RWPE1 (cell line): Measurements from ENCODE around the gene IFT81.

Source experiments
- CTCF ChIA-PET: fragments of 350-600 bp; sonication (Branson Sonifier 250); formaldehyde crosslinking; extraction: SDS; loops from one replicate; lab custom pipeline; 2021; lab: Yijun Ruan, JAX
- POLR2A ChIA-PET: fragments of 400-600 bp; formaldehyde crosslinking; extraction: SDS; loops from one replicate; lab custom pipeline; 2020; ENCODE audit warnings: antibody characterized with exemption; ENCODE audit not compliant: low non-redundant PET; lab: Yijun Ruan, JAX
- DNase-seq: peaks from one replicate; pipeline ENCODE4 v3.0.0; 2012; ENCODE audit warnings: low spot score
- H3K27ac ChIP-seq: fragments of 450-650 bp; 2 replicates; pipeline ENCODE4 v1.5.1; 2017
- TF ChIP-seq, protein P1 (sequence below): fragments of 450-650 bp; conservative IDR thresholded peaks from 2 replicates; pipeline ENCODE4 v1.5.1; 2017; ENCODE audit warnings: low read depth, mild to moderate bottlenecking

IFT81 gene

DNA sequence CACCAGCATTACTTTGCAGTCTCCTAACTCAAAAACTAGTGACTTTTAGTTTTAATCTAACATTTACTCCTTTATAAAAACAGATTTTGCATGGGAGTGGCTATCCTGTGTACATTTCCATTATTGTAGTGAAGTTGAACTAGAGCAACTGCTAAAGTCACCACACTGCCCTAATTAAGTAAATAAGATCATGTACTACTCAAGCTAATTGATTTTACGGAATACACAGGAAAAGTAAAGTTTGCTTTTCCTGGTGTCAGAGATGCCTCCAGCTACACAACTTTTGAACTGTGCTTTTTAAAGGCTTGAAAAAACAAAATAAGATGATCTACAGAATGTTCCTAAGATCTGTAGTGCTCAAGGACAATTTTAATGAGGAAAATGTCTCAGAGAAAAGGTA is 106.5 kb downstream of the IFT81 start:
- CTCF ChIA-PET = interaction anchor here (0.6 to 1.0 kb wide), 3 partner anchors 11 to 360 kb away, joined by 3 to 4 read pairs (median 4); no protein-coding TSS in a partner anchor
- POLR2A ChIA-PET = no interaction called here
- TF ChIP-seq, protein P1, sequence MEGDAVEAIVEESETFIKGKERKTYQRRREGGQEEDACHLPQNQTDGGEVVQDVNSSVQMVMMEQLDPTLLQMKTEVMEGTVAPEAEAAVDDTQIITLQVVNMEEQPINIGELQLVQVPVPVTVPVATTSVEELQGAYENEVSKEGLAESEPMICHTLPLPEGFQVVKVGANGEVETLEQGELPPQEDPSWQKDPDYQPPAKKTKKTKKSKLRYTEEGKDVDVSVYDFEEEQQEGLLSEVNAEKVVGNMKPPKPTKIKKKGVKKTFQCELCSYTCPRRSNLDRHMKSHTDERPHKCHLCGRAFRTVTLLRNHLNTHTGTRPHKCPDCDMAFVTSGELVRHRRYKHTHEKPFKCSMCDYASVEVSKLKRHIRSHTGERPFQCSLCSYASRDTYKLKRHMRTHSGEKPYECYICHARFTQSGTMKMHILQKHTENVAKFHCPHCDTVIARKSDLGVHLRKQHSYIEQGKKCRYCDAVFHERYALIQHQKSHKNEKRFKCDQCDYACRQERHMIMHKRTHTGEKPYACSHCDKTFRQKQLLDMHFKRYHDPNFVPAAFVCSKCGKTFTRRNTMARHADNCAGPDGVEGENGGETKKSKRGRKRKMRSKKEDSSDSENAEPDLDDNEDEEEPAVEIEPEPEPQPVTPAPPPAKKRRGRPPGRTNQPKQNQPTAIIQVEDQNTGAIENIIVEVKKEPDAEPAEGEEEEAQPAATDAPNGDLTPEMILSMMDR = no peak
- H3K27ac ChIP-seq = no peak overlapping the region
- no peak for DNase-seq

DNA sequence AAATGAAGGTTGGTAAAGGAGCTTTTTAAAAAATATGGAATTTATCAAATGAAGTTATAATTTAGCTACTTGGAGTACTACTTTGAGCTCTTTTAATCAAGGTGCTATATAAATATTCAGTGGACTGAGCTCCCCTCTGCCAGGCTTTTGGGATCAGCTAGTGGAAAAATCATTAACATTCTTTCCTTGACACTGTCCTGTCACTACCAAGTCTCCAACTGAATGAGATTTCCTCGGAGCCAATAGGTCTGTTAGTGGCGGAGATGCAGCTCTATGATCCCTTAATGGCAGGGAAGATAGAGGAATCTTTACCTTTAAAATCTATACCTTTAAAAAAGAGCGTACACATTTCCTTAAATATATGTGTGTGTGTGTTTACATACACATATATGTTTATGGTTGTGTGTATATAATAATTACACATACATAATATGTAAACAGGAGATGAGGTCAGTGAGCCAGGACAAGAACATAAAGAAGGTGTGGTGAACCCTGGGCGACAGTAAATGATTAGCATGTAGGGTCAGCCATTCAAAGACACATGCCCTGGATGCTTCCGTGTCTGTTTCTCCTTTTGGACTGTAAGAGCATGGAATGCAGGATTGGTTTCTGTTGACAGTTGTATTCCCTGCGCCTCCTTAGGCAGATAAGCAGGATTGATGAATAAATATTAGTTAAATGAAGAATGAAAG is 109.2 kb downstream of the IFT81 start:
- DNase-seq = no peak
- ChIA-PET CTCF (interaction anchor here (0.6 kb wide), 1 partner anchor 25 kb away, joined by 3 read pairs; no protein-coding TSS in a partner anchor), POLR2A (interaction anchor here (0.8 kb wide), 1 partner anchor 64 kb away, joined by 6 read pairs; no protein-coding TSS in a partner anchor)
- TF ChIP-seq, protein P1 = no peak
- no peak overlapping the region for H3K27ac ChIP-seq

DNA sequence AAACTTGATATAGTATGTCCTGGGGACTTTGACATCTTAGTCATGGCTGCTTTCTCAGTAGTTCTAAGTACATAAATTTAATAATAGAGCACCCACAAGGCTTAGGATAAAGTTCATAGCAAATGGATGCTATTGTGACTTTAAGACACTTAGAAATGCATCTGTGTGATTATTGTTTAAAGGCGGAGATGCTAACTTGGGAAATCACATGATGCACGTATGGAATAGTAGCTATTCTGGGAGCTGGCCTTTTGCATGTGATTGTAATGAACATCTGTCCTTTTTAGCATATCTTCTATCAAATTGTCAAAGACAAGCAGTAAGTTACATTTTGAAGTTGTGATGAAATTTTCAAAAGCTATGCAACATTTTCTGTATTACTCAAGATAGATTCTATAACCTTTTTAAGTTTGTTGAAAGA is 110.2 kb downstream of the IFT81 start:
- POLR2A ChIA-PET = no interaction called here
- TF ChIP-seq, protein P1 = no peak
- CTCF ChIA-PET = no interaction called here
- H3K27ac ChIP-seq = no peak overlapping the region
- no peak for DNase-seq

DNA sequence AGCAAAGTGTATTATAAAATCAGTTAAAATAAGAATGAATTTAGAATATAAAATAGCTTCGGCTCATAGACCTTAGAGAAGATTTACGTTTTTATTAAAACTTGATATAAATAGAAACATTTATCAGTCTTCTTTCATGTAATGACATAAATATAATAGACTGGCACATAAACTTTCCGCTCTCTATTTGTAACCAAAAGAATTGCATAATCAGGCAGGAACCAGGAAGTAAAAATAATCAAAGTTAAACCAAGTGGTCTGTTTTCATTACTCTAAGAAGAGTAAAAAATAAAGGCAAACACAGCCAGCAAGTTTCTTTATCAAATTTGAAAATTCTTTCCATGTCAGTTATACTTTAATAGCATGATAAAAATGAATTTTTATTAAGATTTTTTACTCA is 110.6 kb downstream of the IFT81 start:
- POLR2A ChIA-PET = no interaction called here
- H3K27ac ChIP-seq = no peak overlapping the region

DNA sequence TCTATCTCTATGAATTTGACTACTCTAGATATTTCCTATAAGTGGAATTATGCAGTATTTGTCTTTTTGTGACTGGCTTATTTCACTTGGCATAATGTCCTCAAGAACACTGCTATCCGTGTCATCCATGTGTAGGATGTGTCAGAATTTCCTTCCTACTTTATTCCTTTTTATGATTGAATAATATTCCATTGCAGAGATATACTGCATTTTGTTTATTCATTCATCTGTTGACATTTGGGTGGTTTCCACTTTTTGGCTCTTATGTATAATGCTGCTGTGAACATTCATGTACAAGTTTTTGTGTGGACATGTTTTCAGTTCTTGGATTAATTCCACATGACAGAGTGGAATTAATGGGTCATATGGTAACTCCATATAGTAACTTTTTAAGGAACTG is 111.2 kb downstream of the IFT81 start:
- H3K27ac ChIP-seq = no peak overlapping the region
- CTCF ChIA-PET = no interaction called here
- POLR2A ChIA-PET = no interaction called here
- TF ChIP-seq, protein P1 = no peak
- no peak for DNase-seq

More for the DNA sequence above, 110.6 kb downstream of the IFT81 start:
- TF ChIP-seq, protein P1 = no peak
- no peak for DNase-seq
- CTCF ChIA-PET = interaction anchor here (0.6 kb wide), 1 partner anchor 1358 kb away, joined by 4 read pairs; no protein-coding TSS in a partner anchor

DNA sequence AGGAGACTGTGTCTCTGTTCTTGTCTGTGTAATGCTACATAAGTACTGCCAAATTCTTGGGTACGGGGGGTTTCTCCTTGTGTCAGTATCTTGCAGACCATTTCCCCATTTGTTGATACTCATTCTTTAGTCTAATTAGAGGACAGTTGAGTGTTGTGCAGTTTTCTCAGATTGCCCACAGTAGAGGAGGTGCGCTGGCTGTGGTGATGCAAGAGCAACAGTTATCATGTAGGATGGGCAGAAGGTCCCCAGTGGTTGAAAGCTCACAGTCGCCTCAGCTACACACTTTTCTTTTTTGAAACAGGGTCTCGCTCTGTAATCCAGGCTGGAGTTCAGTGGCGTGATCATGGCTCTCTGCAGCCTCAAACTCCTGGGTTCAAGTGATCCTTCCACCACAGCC is 119.1 kb downstream of the IFT81 start:
- TF ChIP-seq, protein P1 = no peak
- DNase-seq = no peak
- ChIA-PET POLR2A (no interaction called here), CTCF (interaction anchor here (0.6 kb wide), 1 partner anchor 155 kb away, joined by 4 read pairs; no protein-coding TSS in a partner anchor)
- no peak overlapping the region for H3K27ac ChIP-seq
